ENCODE measurements around the gene PCNX1. TPM values are rescaled to one million over a fixed set of nuclear protein-coding genes. Genes with fewer than 3 reads are reported as not detected.

PCNX1 gene
- total RNA-seq, 1 donor from 2014 or later: 46.5 TPM

DNA sequence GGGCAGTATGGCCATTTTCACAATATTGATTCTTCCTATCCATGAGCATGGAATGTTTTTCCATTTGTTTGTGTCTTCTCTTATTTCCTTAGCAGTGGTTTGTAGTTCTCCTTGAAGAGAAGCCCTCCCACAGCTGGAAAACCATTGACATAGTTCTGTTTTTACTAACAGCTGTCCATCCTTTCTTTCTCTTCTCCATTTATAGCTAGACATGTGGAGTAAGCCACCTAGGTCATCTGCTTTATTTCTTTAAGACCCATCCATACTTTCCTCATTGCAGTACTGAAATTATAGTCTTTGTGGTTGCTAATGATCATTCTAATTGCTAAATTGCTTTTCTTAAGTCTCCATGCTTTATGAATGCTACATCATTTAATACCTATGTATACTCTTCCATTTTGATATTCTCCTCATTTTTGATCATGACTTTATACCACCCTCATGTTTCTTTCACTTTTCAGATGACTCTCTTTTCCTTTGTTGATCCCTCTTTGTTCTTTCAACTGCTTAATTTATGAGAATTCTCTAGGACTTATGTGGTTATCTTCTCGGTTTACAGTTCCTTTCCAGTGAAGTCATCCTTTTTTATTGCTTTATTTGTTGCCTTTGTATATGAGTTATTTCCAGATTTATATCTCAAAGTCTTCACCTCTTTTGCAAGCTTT, 114.2 kb downstream of the PCNX1 start:
- Histone ChIP-seq H3K27me3 (no peaks in the 10 kb centered on the region), H3K4me3 (no peak overlapping the region), H3K9me3 (no peaks in the 10 kb centered on the region), H3K36me3 (peaks cover 58% of the 10 kb centered on the region), H3K27ac (no peak overlapping the region), H3K4me1 (no peaks in the 10 kb centered on the region)
- ATAC-seq (no peak), DNase-seq (no peak)
- intact Hi-C loops (cut with DNase I): no loop called here
- TF ChIP-seq CTCF (IDR thresholded peaks at IDR 0.05): no peak

DNA sequence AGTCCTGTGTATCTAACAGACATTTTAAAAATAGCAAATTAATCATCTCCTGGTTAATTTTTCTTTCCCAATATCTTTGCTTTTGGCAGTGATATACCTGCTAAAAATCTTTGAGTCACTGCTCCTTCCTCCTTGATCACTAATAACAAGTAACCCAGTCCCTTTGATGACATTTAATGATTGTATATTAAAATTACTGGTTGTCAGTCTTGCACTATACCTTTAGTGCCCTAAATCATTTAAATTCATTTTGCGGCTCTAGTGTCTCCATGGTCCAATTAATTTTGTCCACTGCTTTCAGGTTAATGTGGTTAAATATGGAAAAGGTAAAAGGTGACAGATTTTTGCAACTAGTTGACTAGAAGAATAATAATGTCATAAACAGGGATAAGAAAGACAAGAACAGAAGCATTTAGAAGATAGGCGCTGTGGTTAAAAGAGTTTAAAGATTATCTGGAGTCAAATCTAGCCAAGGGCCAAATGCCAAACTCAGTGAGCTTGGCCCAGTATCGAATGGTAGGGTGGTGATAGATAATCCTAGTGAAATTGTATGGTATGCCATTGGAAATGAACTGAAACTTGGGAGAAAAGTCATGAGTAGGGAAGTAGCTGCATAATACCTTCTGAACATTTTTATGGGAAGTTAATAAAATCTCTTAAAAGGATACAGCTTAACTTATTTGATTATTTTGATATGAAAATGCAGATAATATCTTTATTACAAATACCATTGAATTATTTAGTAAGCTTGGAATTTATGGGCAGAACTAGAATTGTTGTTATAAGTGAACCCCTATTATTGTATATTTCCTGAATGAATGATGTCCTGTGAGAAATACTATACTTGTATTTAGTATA, 115.0 kb downstream of the PCNX1 start:
- intact Hi-C loops (cut with DNase I): no loop called here
- no peak for ATAC-seq
- DNase-seq: no peak

GRCh38 chr14:71022939-71023338, 115.7 kb downstream of the PCNX1 start:
- Histone ChIP-seq H3K27me3 (no peaks in the 10 kb centered on the region), H3K4me1 (no peaks in the 10 kb centered on the region), H3K27ac (no peak overlapping the region), H3K9me3 (no peaks in the 10 kb centered on the region), H3K36me3 (peaks cover 71% of the 10 kb centered on the region), H3K4me3 (no peak overlapping the region)
- TF ChIP-seq CTCF (IDR thresholded peaks at IDR 0.05): no peak
- intact Hi-C loops (cut with DNase I): no loop called here
- no peak for ATAC-seq
- DNase-seq: no peak

More for the DNA sequence above, 115.0 kb downstream of the PCNX1 start:
- Histone ChIP-seq H3K27ac (no peak overlapping the region), H3K36me3 (peaks cover 65% of the 10 kb centered on the region), H3K9me3 (no peaks in the 10 kb centered on the region), H3K4me1 (no peaks in the 10 kb centered on the region), H3K4me3 (no peak overlapping the region), H3K27me3 (no peaks in the 10 kb centered on the region)
- no peak for TF ChIP-seq CTCF (IDR thresholded peaks at IDR 0.05)

GRCh38 chr14:71029236-71029781, 122.0 kb downstream of the PCNX1 start:
- ATAC-seq (no peak), DNase-seq (no peak)
- TF ChIP-seq CTCF (IDR thresholded peaks at IDR 0.05): no peak
- Histone ChIP-seq H3K27me3 (no peaks in the 10 kb centered on the region), H3K4me1 (no peaks in the 10 kb centered on the region), H3K27ac (no peak overlapping the region), H3K4me3 (no peak overlapping the region), H3K36me3 (peaks cover 88% of the 10 kb centered on the region), H3K9me3 (no peaks in the 10 kb centered on the region)
- intact Hi-C loops (cut with DNase I): no loop called here

DNA sequence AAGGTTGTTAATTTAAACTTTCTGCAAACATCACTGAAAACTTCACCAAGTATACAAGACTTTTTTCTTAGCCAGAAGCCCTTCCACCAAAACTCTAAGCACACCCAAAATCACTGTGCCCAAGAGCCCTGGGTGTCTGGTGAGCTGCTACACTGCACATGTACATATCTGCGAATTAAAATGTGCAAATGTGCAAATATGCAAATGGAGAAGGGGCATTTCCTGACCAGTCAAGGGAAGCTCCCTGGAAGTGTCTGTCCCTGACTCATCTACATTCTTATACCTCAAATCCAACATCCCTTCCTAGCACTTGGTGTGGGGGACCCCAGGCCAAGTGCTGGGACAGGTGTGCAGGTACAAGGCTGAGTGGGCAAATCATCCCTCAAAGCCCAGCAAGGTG, 123.7 kb downstream of the PCNX1 start:
- ATAC-seq (no peak), DNase-seq (no peak)
- no peaks in the 10 kb centered on the region for H3K4me1 ChIP-seq
- no peak overlapping the region for H3K4me3 ChIP-seq
- H3K27me3 ChIP-seq: no peaks in the 10 kb centered on the region
- H3K27ac ChIP-seq: no peak overlapping the region
- no peak for TF ChIP-seq CTCF (IDR thresholded peaks at IDR 0.05)
- H3K9me3 ChIP-seq: no peaks in the 10 kb centered on the region
- peaks cover 83% of the 10 kb centered on the region for H3K36me3 ChIP-seq
- intact Hi-C loops (cut with DNase I): no loop called here
